ENCODE data around the gene RPL4.

The RPL4 gene

GRCh38 chr15:66515901-66516322 lies 11.3 kb upstream of the RPL4 start:
- no peak for TF ChIP-seq ZC3H10 (CRISPR knock-in tag; IDR thresholded peaks at IDR 0.05)
- no peak for TF ChIP-seq SNAI2 (CRISPR knock-in tag; IDR thresholded peaks at IDR 0.05)
- TF ChIP-seq ZNF565 (CRISPR knock-in tag; conservative IDR thresholded peaks at IDR 0.05; ENCODE audit: low read depth) = no peak
- TF ChIP-seq, protein P1, sequence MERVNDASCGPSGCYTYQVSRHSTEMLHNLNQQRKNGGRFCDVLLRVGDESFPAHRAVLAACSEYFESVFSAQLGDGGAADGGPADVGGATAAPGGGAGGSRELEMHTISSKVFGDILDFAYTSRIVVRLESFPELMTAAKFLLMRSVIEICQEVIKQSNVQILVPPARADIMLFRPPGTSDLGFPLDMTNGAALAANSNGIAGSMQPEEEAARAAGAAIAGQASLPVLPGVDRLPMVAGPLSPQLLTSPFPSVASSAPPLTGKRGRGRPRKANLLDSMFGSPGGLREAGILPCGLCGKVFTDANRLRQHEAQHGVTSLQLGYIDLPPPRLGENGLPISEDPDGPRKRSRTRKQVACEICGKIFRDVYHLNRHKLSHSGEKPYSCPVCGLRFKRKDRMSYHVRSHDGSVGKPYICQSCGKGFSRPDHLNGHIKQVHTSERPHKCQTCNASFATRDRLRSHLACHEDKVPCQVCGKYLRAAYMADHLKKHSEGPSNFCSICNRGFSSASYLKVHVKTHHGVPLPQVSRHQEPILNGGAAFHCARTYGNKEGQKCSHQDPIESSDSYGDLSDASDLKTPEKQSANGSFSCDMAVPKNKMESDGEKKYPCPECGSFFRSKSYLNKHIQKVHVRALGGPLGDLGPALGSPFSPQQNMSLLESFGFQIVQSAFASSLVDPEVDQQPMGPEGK (CRISPR knock-in tag; IDR thresholded peaks at IDR 0.05; ENCODE audit: borderline replicate concordance) = no peak
- TF ChIP-seq POU6F1 (CRISPR knock-in tag; IDR thresholded peaks at IDR 0.05; ENCODE audit: borderline replicate concordance, low read depth) = no peak
- no peak for TF ChIP-seq BACH2 (CRISPR knock-in tag; IDR thresholded peaks at IDR 0.05; ENCODE audit: borderline replicate concordance)
- TF ChIP-seq, protein P2, sequence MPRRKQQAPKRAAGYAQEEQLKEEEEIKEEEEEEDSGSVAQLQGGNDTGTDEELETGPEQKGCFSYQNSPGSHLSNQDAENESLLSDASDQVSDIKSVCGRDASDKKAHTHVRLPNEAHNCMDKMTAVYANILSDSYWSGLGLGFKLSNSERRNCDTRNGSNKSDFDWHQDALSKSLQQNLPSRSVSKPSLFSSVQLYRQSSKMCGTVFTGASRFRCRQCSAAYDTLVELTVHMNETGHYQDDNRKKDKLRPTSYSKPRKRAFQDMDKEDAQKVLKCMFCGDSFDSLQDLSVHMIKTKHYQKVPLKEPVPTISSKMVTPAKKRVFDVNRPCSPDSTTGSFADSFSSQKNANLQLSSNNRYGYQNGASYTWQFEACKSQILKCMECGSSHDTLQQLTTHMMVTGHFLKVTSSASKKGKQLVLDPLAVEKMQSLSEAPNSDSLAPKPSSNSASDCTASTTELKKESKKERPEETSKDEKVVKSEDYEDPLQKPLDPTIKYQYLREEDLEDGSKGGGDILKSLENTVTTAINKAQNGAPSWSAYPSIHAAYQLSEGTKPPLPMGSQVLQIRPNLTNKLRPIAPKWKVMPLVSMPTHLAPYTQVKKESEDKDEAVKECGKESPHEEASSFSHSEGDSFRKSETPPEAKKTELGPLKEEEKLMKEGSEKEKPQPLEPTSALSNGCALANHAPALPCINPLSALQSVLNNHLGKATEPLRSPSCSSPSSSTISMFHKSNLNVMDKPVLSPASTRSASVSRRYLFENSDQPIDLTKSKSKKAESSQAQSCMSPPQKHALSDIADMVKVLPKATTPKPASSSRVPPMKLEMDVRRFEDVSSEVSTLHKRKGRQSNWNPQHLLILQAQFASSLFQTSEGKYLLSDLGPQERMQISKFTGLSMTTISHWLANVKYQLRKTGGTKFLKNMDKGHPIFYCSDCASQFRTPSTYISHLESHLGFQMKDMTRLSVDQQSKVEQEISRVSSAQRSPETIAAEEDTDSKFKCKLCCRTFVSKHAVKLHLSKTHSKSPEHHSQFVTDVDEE (CRISPR knock-in tag; IDR thresholded peaks at IDR 0.05) = no peak
- no peak for ATAC-seq

DNA sequence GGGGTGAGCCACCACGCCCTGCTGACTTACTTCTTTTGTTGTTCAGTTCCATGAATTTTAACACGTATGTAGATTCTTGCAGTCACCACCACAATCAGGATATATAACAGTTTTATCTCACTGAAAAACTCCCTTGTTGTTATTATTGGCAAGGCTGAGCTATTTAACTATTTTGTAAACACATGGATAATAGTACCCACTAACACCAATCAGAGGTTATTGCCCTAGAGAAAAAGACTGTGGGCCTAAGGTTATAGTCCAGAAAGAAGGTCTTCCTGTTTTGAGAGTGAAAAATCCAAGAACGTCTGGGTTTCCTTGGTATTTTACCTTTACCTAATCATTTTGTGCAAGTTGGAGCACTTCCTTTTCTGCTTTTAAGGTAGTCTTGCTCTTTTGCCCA lies 9.9 kb upstream of the RPL4 start:
- TF ChIP-seq ZNF8 (CRISPR knock-in tag; IDR thresholded peaks at IDR 0.05) (no peak), BACH2 (CRISPR knock-in tag; IDR thresholded peaks at IDR 0.05; ENCODE audit: borderline replicate concordance) (no peak), ZNF70 (CRISPR knock-in tag; IDR thresholded peaks at IDR 0.05) (no peak), ZNF565 (CRISPR knock-in tag; conservative IDR thresholded peaks at IDR 0.05; ENCODE audit: low read depth) (no peak), ZFP3 (CRISPR knock-in tag; IDR thresholded peaks at IDR 0.05) (no peak), ZC3H10 (CRISPR knock-in tag; IDR thresholded peaks at IDR 0.05) (no peak), TCF4 (CRISPR knock-in tag; IDR thresholded peaks at IDR 0.05; ENCODE audit: borderline replicate concordance) (no peak), PPARA (CRISPR knock-in tag; IDR thresholded peaks at IDR 0.05; ENCODE audit: borderline replicate concordance) (no peak), CREB5 (CRISPR knock-in tag; IDR thresholded peaks at IDR 0.05; ENCODE audit: low read depth) (no peak), ESRRG (CRISPR knock-in tag; IDR thresholded peaks at IDR 0.05) (no peak), ARNTL (CRISPR knock-in tag; IDR thresholded peaks at IDR 0.05; ENCODE audit: borderline replicate concordance, low read depth) (no peak), CSDC2 (CRISPR knock-in tag; IDR thresholded peaks at IDR 0.05) (no peak), POU6F1 (CRISPR knock-in tag; IDR thresholded peaks at IDR 0.05; ENCODE audit: borderline replicate concordance, low read depth) (no peak), RARB (CRISPR knock-in tag; IDR thresholded peaks at IDR 0.05) (no peak), TOX (CRISPR knock-in tag; IDR thresholded peaks at IDR 0.05; ENCODE audit: borderline replicate concordance) (no peak)
- TF ChIP-seq, protein P2 (CRISPR knock-in tag; IDR thresholded peaks at IDR 0.05) = no peak
- no peak for ATAC-seq
